ENCODE results near the gene PCNT.

GRCh38 chr21:46320331-46320801, 3.6 kb upstream of the PCNT start:
- TF ChIP-seq YY1 (tag by site-specific recombination; IDR thresholded peaks at IDR 0.05) = no peak
- no peak for TF ChIP-seq CTCF (tag by site-specific recombination; IDR thresholded peaks at IDR 0.05)
- no peak for TF ChIP-seq ZNF558 (tag by site-specific recombination; IDR thresholded peaks at IDR 0.05)
- TF ChIP-seq ELK4 (IDR thresholded peaks at IDR 0.05; ENCODE audit: borderline replicate concordance, low read depth, low read length) = no peak
- TF ChIP-seq ZNF423 (tag by site-specific recombination; IDR thresholded peaks at IDR 0.05) = no peak
- no peak for TF ChIP-seq ZNF76 (tag by site-specific recombination; IDR thresholded peaks at IDR 0.05; ENCODE audit: borderline replicate concordance, low read depth)
- TF ChIP-seq HOXD13 (CRISPR knock-in tag; IDR thresholded peaks at IDR 0.05; ENCODE audit: borderline replicate concordance) = no peak
- no peak for TF ChIP-seq PRDM1 (tag by site-specific recombination; IDR thresholded peaks at IDR 0.05)
- no peak for TF ChIP-seq KLF16 (tag by site-specific recombination; IDR thresholded peaks at IDR 0.05)
- no peak for TF ChIP-seq ZSCAN5A (tag by site-specific recombination; IDR thresholded peaks at IDR 0.05)

Data from HEK293 (cell line).